Esophagus squamous epithelium (tissue), 4 donors: Measurements from ENCODE around the gene NKX2-3.

Source experiments
- CTCF ChIP-seq, 6 experiments: fragments of 450-650 bp in 4 of 6; fragments of 200-600 bp in 2 of 6; sonication (generic) in 2 of 6; IDR thresholded peaks; one replicate each; pipeline ENCODE4 v1.5.1; 2016 to 2019; ENCODE audit warnings: antibody characterized with exemption in 6 of 6, mild to moderate bottlenecking in 4 of 6, moderate library complexity in 4 of 6
- POLR2A ChIP-seq, 4 donors: fragments of 450-650 bp; IDR thresholded peaks; one replicate each; pipeline ENCODE4 v1.6.1; 2017; ENCODE audit warnings: antibody characterized with exemption in 4 of 4, mild to moderate bottlenecking in 4 of 4, moderate library complexity in 3 of 4

- TF ChIP-seq POLR2A (IDR thresholded peaks at IDR 0.05) (no peak), CTCF (IDR thresholded peaks at IDR 0.05) (no peak)
These were observed 3.8 kb downstream of the NKX2-3 start for GRCh38 chr10:99536338-99537085.
